Endothelial cell (in vitro differentiated cells): ENCODE data around the gene SUPT20HL1. TPM values are rescaled to one million over a fixed set of nuclear protein-coding genes. Genes with fewer than 3 reads are reported as not detected.
"Not testable (repeated sequence)": the region's sequence is repeated elsewhere in the genome, so short reads cannot be mapped to it uniquely, and the experiment has no call there.

Experiments used
- DNase-seq: peaks from one replicate; pipeline ENCODE4 v3.0.0; 2021; ENCODE audit warnings: low spot score
- H3K27ac Mint-ChIP-seq: one replicate; pipeline ENCODE4 v1.8.0; 2021; ENCODE audit warnings: mixed read lengths, inconsistent platforms; ENCODE audit not compliant: unreplicated experiment
- H3K27me3 Mint-ChIP-seq: one replicate; pipeline ENCODE4 v1.8.0; 2021; ENCODE audit warnings: mild to moderate bottlenecking, moderate library complexity, mixed read lengths, inconsistent platforms; ENCODE audit not compliant: unreplicated experiment
- H3K36me3 Mint-ChIP-seq: one replicate; pipeline ENCODE4 v1.8.0; 2021; ENCODE audit warnings: mild to moderate bottlenecking, low read depth, mixed read lengths, inconsistent platforms; ENCODE audit not compliant: unreplicated experiment
- H3K4me1 Mint-ChIP-seq: one replicate; pipeline ENCODE4 v1.8.0; 2021; ENCODE audit warnings: mild to moderate bottlenecking, mixed read lengths, inconsistent platforms; ENCODE audit not compliant: unreplicated experiment
- H3K4me3 Mint-ChIP-seq: one replicate; pipeline ENCODE4 v1.8.0; 2021; ENCODE audit warnings: mild to moderate bottlenecking, mixed read lengths, inconsistent platforms; ENCODE audit not compliant: unreplicated experiment
- H3K9me3 Mint-ChIP-seq: one replicate; pipeline ENCODE4 v1.8.0; 2021; ENCODE audit warnings: mixed read lengths, inconsistent platforms; ENCODE audit not compliant: unreplicated experiment
- total RNA-seq: library from RNA; stranded (reverse); fragmentation: NEBNext Ultra II Directional; extraction: Animal tissue kit (Norgen Biotek cat#: 25700); gene quantifications from one replicate; pipeline ENCODE4 v1.2.1, GENCODE V29; 2021; ENCODE audit not compliant: unreplicated experiment
- TF ChIP-seq, protein P1 (sequence below): fragments of 200-600 bp; sonication (generic); IDR thresholded peaks from one replicate; pipeline ENCODE4 v1.5.0; 2021; ENCODE audit warnings: antibody characterized with exemption; ENCODE audit not compliant: unreplicated experiment

Gene SUPT20HL1
- total RNA-seq, 1 donor from 2014 or later = not detected

- Mint-ChIP-seq H3K36me3 (no peaks in the 10 kb centered on the region), H3K4me3 (no peak overlapping the region), H3K4me1 (no peaks in the 10 kb centered on the region), H3K27ac (no peak overlapping the region), H3K9me3 (no peaks in the 10 kb centered on the region), H3K27me3 (no peaks in the 10 kb centered on the region)
- TF ChIP-seq, protein P1, sequence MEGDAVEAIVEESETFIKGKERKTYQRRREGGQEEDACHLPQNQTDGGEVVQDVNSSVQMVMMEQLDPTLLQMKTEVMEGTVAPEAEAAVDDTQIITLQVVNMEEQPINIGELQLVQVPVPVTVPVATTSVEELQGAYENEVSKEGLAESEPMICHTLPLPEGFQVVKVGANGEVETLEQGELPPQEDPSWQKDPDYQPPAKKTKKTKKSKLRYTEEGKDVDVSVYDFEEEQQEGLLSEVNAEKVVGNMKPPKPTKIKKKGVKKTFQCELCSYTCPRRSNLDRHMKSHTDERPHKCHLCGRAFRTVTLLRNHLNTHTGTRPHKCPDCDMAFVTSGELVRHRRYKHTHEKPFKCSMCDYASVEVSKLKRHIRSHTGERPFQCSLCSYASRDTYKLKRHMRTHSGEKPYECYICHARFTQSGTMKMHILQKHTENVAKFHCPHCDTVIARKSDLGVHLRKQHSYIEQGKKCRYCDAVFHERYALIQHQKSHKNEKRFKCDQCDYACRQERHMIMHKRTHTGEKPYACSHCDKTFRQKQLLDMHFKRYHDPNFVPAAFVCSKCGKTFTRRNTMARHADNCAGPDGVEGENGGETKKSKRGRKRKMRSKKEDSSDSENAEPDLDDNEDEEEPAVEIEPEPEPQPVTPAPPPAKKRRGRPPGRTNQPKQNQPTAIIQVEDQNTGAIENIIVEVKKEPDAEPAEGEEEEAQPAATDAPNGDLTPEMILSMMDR = no peak
- DNase-seq = no peak
These were observed 3.9 kb downstream of the SUPT20HL1 start for GRCh38 chrX:24364326-24364725.

- H3K4me3 Mint-ChIP-seq = no peak overlapping the region
- H3K27me3 Mint-ChIP-seq = no peaks in the 10 kb centered on the region
- H3K36me3 Mint-ChIP-seq = no peaks in the 10 kb centered on the region
- H3K9me3 Mint-ChIP-seq = no peaks in the 10 kb centered on the region
- no peaks in the 10 kb centered on the region for H3K4me1 Mint-ChIP-seq
- no peak overlapping the region for H3K27ac Mint-ChIP-seq
- TF ChIP-seq, protein P1 = no peak
- DNase-seq = no peak
These were observed 4.6 kb downstream of the SUPT20HL1 start for GRCh38 chrX:24364851-24365538.

DNA sequence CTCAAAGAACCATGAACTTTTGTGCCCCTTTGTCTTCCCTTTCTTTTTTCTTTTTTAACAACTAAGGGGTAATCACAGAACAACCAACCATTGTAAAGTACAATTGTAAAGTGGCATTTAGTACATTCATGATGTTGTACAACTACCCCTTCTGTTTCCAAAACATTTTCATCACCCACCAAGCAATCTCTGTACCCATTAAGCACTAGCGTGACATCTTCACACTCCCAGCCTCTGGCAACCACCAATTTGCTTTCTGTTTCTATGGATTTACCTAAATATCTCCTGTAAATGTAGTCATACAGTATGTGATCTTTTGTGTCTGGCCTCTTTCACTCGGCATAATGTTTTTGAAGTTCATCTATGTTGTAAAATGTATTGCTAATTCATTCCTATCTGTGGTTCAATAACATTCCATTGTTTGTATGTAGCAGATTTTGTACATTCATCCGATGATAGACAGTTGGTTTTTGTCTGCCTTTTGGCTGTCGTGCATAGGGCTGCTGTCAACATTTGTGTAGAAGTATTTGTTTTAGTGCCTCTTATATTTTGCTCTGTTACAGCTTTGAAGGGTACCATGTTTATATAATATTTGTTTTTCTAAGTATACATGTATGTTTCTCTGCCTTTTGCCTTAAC lies 6.4 kb downstream of the SUPT20HL1 start:
- H3K36me3 Mint-ChIP-seq, H3K4me1 Mint-ChIP-seq, H3K4me3 Mint-ChIP-seq, DNase-seq, H3K9me3 Mint-ChIP-seq, H3K27ac Mint-ChIP-seq, H3K27me3 Mint-ChIP-seq: not testable (repeated sequence)

DNA sequence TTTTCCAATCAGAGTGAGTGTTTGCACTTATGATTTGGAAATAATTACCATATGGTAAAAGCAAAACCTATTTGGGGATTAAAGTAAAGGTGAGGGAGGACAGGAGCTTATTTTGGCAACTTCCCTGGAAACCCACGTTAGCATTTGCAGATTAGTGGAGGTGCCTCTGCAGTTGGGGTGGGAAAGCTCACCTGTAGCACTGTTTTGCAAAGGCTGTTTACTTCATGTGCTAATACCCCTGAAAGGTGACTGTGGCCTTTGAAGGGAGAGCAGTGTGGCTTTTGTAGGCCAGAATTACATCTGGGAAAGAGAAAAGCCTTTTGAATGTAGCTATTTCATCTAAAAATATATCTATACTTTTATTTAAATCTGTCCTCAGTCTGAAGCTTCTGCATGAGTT lies 9.4 kb downstream of the SUPT20HL1 start:
- Mint-ChIP-seq H3K27ac (no peak overlapping the region), H3K4me1 (peaks cover 2% of the 10 kb centered on the region), H3K9me3 (no peaks in the 10 kb centered on the region), H3K4me3 (no peak overlapping the region), H3K27me3 (no peaks in the 10 kb centered on the region), H3K36me3 (no peaks in the 10 kb centered on the region)
- no peak for DNase-seq
- TF ChIP-seq, protein P1 = no peak

DNA sequence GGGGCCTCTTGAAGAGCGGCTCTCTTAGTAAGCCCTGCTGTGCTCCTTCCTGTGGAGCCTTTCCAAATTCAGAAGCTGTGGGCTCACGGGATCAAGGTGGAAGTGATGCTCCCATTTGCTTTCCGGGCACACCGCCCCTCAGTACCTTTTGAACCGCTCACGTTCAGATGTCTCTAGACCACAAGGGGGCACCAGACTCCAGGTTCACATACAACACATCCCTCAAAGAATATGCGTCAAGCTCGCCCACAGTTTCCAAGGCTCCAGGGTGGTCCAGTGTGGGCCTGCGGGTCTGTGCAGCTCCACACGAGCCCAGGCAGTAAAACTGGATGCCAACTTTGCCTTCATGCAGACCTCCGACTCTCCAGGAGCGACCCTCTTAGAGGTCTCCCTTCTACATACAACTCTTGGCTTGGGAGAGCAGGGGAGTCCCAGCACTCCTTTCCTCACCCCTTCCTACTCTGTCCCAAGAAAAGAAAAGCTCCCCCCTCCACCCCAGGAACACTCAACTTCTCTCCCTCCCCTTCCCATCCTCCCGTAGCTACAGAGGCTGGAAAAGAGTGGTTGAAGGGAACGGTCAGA lies 11.0 kb downstream of the SUPT20HL1 start:
- H3K27ac Mint-ChIP-seq = no peak overlapping the region
- H3K36me3 Mint-ChIP-seq = no peaks in the 10 kb centered on the region
- H3K4me1 Mint-ChIP-seq = peaks cover 2% of the 10 kb centered on the region
- H3K27me3 Mint-ChIP-seq = no peaks in the 10 kb centered on the region
- peak; percentile 60 for DNase-seq
- peak overlapping the region; percentile 51 for H3K4me3 Mint-ChIP-seq
- no peaks in the 10 kb centered on the region for H3K9me3 Mint-ChIP-seq
- TF ChIP-seq, protein P1 = peak; percentile 59
